PC-9 (cell line): Measurements from ENCODE around the gene GPR160.

ENCODE experiments used
- EZH2 ChIP-seq: fragments of 200-600 bp; sonication (generic); IDR thresholded peaks from 2 replicates; pipeline ENCODE4 v1.8.0; 2017; ENCODE audit warnings: antibody characterized with exemption, low read depth
- TF ChIP-seq, protein P1 (sequence below): fragments of 200-600 bp; sonication (generic); conservative IDR thresholded peaks from 2 replicates; pipeline ENCODE4 v1.6.1; 2017; ENCODE audit warnings: mixed run types, antibody characterized with exemption, mild to moderate bottlenecking, moderate library complexity

DNA sequence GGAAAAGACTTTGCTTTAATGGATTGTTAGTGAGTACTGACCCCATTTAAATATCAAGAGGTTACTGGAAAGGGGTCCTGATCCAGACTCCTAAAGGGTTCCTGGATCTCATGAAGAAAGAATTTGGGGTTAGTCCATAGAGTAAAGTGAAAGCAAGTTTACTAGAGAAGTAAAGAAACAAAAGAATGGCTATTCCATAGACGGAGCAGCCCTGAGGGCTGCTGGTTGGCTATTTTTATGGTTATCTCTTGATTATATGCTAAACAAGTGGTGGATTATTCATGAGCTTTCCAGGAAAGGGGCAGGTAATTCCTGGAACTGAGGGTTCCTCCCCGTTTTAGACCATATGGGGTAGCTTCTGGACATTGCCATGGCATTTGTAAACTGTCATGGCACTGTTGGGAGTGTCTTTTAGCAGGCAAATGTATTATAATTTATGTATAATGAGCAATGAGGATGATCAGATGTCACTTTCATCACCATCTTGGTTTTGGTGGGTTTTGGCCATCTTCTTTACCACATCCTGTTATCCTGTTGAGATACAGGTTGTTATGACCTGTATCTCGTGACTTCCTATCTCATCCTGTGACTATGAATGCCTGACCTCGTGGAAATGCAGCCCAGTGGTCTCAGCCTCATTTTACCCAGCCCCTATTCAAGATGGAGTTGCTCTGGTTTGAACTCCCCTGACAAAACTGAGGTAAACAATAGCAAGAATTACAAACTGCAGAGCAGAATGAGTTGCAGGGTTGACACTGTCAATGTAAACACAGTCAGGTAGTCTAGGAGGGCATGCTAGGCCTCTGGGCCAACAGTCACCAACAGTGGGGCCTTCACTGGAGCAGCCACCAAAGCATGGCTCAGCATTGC lies 10.3 kb upstream of the GPR160 start:
- TF ChIP-seq EZH2: no peak
- TF ChIP-seq, protein P1, sequence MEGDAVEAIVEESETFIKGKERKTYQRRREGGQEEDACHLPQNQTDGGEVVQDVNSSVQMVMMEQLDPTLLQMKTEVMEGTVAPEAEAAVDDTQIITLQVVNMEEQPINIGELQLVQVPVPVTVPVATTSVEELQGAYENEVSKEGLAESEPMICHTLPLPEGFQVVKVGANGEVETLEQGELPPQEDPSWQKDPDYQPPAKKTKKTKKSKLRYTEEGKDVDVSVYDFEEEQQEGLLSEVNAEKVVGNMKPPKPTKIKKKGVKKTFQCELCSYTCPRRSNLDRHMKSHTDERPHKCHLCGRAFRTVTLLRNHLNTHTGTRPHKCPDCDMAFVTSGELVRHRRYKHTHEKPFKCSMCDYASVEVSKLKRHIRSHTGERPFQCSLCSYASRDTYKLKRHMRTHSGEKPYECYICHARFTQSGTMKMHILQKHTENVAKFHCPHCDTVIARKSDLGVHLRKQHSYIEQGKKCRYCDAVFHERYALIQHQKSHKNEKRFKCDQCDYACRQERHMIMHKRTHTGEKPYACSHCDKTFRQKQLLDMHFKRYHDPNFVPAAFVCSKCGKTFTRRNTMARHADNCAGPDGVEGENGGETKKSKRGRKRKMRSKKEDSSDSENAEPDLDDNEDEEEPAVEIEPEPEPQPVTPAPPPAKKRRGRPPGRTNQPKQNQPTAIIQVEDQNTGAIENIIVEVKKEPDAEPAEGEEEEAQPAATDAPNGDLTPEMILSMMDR: no peak
